Lower leg skin (tissue), 4 donors: ENCODE results near the gene CAB39L. TPM values are rescaled to one million over a fixed set of nuclear protein-coding genes. Genes with fewer than 3 reads are reported as not detected.
"Not testable (repeated sequence)": the region's sequence is repeated elsewhere in the genome, so short reads cannot be mapped to it uniquely, and the experiment has no call there.

ENCODE experiments used
- DNase-seq, 2 donors: peaks; one replicate each; pipeline ENCODE4 v3.0.0-alpha.2; 2019; ENCODE audit warnings: low spot score in 2 of 2
- H3K4me3 ChIP-seq: fragments of 200-600 bp; sonication (generic); 2 replicates; pipeline ENCODE4 v1.5.1; 2017; ENCODE audit warnings: mild to moderate bottlenecking, low read depth; ENCODE audit not compliant: poor library complexity, severe bottlenecking
- CTCF ChIP-seq, 3 donors: fragments of 450-650 bp; IDR thresholded peaks; one replicate each; pipeline ENCODE4 v1.5.1; 2016; ENCODE audit warnings: antibody characterized with exemption in 3 of 3, mild to moderate bottlenecking in 3 of 3, moderate library complexity in 2 of 3
- POLR2A ChIP-seq, 2 donors: fragments of 450-650 bp; IDR thresholded peaks; one replicate each; pipeline ENCODE4 v1.6.1; 2016 to 2017; ENCODE audit warnings: antibody characterized with exemption in 2 of 2, mild to moderate bottlenecking in 1 of 2, moderate library complexity in 1 of 2
- WGBS, 2 donors: methylation state at CpG; one replicate each; pipeline ENCODE4 v1.1.5; 2018; 5-methylcytosine and 5-hydroxymethylcytosine counted together
- intact Hi-C: fragments of 100-400 bp; cut with DNase I; formaldehyde crosslinking; loops from one replicate; pipeline ENCODE4 v1.15.0; 2023; ENCODE audit warnings: low total_unique reads
- total RNA-seq, 4 donors: library from RNA; depleted of rRNA; stranded (reverse); fragments of >200 nt; gene quantifications; one replicate each; pipeline ENCODE4 v1.1.0, GENCODE V29; 2016

The CAB39L gene
- total RNA-seq, 4 donors from 2014 or later, result 14.9 to 31.1 (median 26.3) TPM

- TF ChIP-seq CTCF (IDR thresholded peaks at IDR 0.05) (no peak), POLR2A (IDR thresholded peaks at IDR 0.05) (no peak)
- intact Hi-C loops, result no loop called here
- 93 to 95% methylated on average over 10 of the region's 10 CpGs for WGBS, 2 donors
- DNase-seq, result no peak
- no peak overlapping the region for H3K4me3 ChIP-seq
Observed at GRCh38 chr13:49340161-49340560, 103.7 kb downstream of the CAB39L start.

GRCh38 chr13:49336655-49337054, 107.2 kb downstream of the CAB39L start:
- intact Hi-C loops, result no loop called here
- WGBS, 2 donors, result 91 to 92% methylated on average over 4 of the region's 4 CpGs

GRCh38 chr13:49330546-49330864, 113.4 kb downstream of the CAB39L start:
- no peak overlapping the region for H3K4me3 ChIP-seq
- intact Hi-C loops, result no loop called here
- DNase-seq, result no peak
- TF ChIP-seq POLR2A (IDR thresholded peaks at IDR 0.05) (no peak), CTCF (IDR thresholded peaks at IDR 0.05) (no peak)
- WGBS, 2 donors, result 97 to 100% methylated on average over 1 of the region's 1 CpG

More at GRCh38 chr13:49336655-49337054, 107.2 kb downstream of the CAB39L start:
- TF ChIP-seq POLR2A (IDR thresholded peaks at IDR 0.05), result no peak
- no peak for TF ChIP-seq CTCF (IDR thresholded peaks at IDR 0.05)
- DNase-seq, result no peak
- no peak overlapping the region for H3K4me3 ChIP-seq

DNA sequence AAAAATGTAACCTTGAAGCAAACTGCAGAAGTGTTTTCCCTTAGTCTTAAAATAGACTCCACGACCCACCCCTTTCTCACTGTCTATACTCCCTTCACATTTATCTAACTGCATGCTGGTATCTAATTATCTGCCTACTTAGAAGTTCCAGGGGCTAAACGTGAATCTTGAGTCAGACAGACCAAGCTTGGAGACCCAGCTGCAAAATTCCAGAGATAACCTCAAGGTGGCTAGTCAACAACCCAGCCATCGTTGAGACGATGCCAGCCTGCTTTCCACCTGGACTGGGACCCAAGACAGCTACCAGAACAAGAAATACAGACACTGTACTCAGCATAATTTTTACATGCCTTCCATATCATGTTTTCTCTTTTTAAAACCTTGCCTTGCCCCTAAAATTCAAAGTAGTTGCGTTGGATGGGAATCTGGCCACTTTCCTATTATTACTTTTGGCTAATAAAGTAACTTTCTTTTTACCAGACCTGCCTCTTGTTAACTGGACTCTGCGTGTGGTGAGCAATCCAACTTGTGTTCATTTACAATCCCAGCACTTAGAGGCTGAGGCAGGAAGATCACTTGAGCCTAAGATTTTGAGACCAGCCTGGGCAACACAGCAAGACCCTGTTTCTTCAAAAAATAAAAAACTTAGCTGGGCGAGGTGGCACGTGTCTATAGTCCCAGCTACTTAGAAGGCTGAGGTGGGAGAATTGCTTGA, 113.9 kb downstream of the CAB39L start:
- DNase-seq, result no peak

GRCh38 chr13:49327145-49327544, 116.7 kb downstream of the CAB39L start:
- 96 to 97% methylated on average over 3 of the region's 3 CpGs for WGBS, 2 donors
- DNase-seq, H3K4me3 ChIP-seq, intact Hi-C loops: not testable (repeated sequence)

More for the DNA sequence above, 113.9 kb downstream of the CAB39L start:
- no peak overlapping the region for H3K4me3 ChIP-seq
- intact Hi-C loops, result no loop called here
- TF ChIP-seq POLR2A (IDR thresholded peaks at IDR 0.05) (no peak), CTCF (IDR thresholded peaks at IDR 0.05) (no peak)
- WGBS, 2 donors, result 83 to 90% methylated on average over 8 of the region's 8 CpGs

GRCh38 chr13:49326222-49326917, 117.5 kb downstream of the CAB39L start:
- H3K4me3 ChIP-seq, result no peak overlapping the region
- no peak for DNase-seq
- intact Hi-C loops, result no loop called here
- no peak for TF ChIP-seq POLR2A (IDR thresholded peaks at IDR 0.05)
- no peak for TF ChIP-seq CTCF (IDR thresholded peaks at IDR 0.05)
- 76 to 91% methylated on average over 7 of the region's 7 CpGs for WGBS, 2 donors
